DMS 273 (cell line): ENCODE measurements around the gene MID2.
"Not testable (repeated sequence)": the region's sequence is repeated elsewhere in the genome, so short reads cannot be mapped to it uniquely, and the experiment has no call there.

ENCODE experiments used
- DNase-seq: peaks from one replicate; lab custom pipeline; 2025; ENCODE audit not compliant: unreplicated experiment; lab: John Stamatoyannopoulos, UW

The MID2 gene

GRCh38 chrX:107825698-107826237 lies at the start of gene MID2:
Gene MID2 (plus strand): TSS chrX:107825866. CDS start chrX:107826427, 561 bp downstream.
- DNase-seq = peak; percentile 76

GRCh38 chrX:107776649-107777535 lies 48.8 kb upstream of the MID2 start:
- peak; percentile 94 for DNase-seq

GRCh38 chrX:107777536-107777832 lies 48.2 kb upstream of the MID2 start, which contains the start of gene NCBP2L:
Gene NCBP2L (plus strand): TSS chrX:107777733. CDS start chrX:107794221, 16,488 bp downstream.
- DNase-seq = no peak

- DNase-seq = no peak
Measured at GRCh38 chrX:107780525-107780924, 45.1 kb upstream of the MID2 start.

GRCh38 chrX:107787827-107788226 lies 37.8 kb upstream of the MID2 start:
- DNase-seq = no peak

- DNase-seq = no peak
Measured at GRCh38 chrX:107804427-107804826, 21.2 kb upstream of the MID2 start.

GRCh38 chrX:107805179-107805578 lies 20.5 kb upstream of the MID2 start:
- no peak for DNase-seq

GRCh38 chrX:107810053-107810452 lies 15.6 kb upstream of the MID2 start:
- not testable (repeated sequence) for DNase-seq

- DNase-seq = peak; percentile 6
Measured at GRCh38 chrX:107818900-107819521, 6.7 kb upstream of the MID2 start.

- DNase-seq = no peak
Measured at GRCh38 chrX:107823042-107823441, 2.6 kb upstream of the MID2 start.

- DNase-seq = no peak
Measured at GRCh38 chrX:107823456-107823855, 2.2 kb upstream of the MID2 start.

- peak; percentile 85 for DNase-seq
Measured at GRCh38 chrX:107826238-107827029, 768 bp downstream of the MID2 start.

GRCh38 chrX:107827030-107827831 lies 1.6 kb downstream of the MID2 start:
- DNase-seq = peak; percentile 48

GRCh38 chrX:107827852-107828251 lies 2.2 kb downstream of the MID2 start:
- DNase-seq = no peak

- no peak for DNase-seq
Measured at GRCh38 chrX:107829878-107830277, 4.2 kb downstream of the MID2 start.

GRCh38 chrX:107831071-107831730 lies 5.5 kb downstream of the MID2 start:
- DNase-seq = no peak

- no peak for DNase-seq
Measured at GRCh38 chrX:107834275-107835201, 8.9 kb downstream of the MID2 start.

GRCh38 chrX:107836958-107837357 lies 11.3 kb downstream of the MID2 start:
- DNase-seq = no peak

GRCh38 chrX:107840971-107841370 lies 15.3 kb downstream of the MID2 start:
- no peak for DNase-seq
